Pons (tissue), 1 donor: ENCODE results near the gene NDUFV2.
"Not testable (repeated sequence)": the region's sequence is repeated elsewhere in the genome, so short reads cannot be mapped to it uniquely, and the experiment has no call there.

Source experiments
- DNase-seq: peaks from one replicate; pipeline ENCODE4 v3.0.0-alpha.2; 2016; ENCODE audit warnings: low spot score

Gene NDUFV2

DNA sequence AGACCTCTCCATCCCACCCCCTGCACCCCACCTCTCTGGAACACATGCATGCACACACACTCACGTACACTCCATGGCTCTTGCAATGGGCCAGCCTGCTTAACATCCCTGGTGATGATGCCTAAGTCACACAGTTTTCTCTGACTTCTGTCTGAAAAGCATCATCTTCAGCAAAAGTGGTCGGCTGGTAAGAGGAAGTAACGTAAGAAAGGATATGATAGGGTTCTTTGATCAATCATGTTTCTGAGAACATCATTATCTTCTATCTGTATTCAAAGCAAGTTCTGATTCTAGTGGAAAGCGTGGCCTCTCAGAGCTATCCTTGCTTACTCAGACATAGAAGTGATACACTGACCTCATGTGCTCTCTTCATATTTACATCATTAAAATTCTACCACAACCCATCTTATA lies 11.4 kb upstream of the NDUFV2 start:
- no peak for DNase-seq

DNA sequence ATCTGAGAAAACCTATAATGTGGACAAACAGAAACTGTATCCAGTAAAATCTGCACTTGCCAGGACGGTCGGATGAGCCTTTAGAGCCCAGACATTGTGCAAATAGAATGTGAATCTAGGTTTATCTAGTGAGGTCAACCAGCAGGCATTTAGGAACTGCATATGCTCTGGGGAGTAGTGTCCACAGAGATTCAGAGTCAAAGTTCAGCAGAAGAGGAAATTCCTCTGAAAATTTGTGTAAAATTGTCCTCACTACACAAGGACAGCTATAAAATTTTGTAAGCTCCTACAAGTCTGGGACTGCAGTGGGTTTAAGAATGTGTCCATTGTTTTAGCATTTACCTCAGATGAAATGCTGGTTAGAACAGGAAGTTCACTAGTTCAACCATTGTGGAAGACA lies 9.8 kb upstream of the NDUFV2 start:
- no peak for DNase-seq

DNA sequence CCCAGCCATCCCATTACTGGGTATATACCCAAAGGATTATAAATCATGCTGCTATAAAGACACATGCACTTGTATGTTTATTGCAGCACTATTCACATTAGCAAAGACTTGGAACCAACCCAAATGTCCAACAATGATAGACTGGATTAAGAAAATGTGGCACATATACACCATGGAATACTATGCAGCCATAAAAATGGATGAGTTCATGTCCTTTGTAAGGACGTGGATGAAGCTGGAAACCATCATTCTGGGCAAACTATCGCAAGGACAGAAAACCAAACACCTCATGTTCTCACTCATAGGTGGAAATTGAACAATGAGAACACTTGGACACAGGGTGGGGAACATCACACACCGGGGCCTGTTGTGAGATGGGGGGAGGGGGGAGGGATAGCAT lies 9.4 kb upstream of the NDUFV2 start:
- DNase-seq = not testable (repeated sequence)

DNA sequence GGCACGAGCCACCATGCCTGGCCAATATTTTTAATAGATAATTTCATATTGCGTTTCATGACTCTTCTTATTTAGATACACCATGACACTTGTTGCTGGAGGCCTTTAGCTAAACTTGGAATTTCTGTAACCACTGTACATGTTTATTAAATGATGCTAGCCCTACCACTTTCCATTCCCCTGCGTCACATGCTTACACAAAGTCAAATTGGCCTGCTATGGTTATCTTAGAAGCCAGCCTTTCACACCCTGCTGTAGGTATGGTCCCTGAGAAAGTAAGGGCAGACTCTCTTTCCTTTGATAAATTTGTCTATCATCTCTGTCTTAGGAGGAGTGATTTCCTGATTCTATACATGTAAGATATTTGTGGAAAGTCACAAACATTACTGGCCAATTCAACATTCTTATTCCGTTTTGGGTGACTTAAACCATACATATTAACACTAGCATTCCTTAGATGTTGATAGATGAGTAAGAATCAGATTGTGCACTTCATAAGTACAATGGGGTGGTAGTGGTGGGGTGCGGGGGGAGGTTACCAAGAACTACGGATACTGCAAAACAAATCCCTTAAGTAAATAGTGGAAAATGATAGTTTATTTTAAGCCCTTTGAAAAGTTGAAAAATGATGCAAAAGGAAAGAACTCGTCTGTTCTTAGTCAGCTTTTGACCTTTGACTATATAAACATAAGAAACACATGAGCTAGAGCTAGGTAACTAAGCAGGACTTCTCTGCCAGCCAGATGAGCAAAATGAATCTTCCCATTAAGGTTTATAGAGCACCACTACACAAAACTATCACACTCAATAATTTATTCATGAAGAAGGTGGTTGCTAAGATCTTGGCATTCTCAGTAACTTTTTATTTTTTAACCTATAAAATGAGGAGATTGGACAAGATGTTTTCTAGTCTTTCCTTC lies 7.9 kb upstream of the NDUFV2 start:
- no peak for DNase-seq

DNA sequence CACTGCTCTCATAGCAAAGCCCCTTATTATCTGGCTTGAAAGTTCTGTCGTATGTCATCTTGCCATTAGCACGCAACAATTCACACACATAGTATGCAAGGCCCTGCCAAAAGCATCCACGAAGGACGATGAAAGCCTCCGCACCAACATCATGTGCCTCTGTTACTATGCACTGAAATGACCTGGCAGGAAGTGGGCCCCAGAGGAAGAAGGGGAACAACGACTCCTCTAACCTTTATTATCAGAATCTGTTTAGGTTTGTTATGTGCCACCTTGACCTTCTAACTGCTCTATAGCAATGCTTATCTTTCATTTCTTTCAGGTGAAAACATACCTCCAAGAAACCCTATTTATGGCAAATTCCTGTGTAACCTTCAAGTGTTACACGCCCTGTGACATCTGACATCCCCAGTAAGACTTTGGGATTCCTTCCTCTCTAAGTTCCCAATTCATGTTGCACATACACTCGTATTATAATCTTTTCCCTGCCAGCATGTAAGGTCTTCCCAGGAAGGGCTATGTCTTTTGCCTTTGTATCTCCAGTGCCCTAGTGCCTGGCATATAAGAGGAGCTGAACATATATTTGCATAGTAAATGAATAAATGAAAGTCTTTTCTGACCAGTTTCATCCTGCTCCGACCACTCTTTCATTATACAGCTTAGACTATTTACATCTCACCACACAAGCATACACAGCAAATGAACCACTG lies 7.0 kb upstream of the NDUFV2 start:
- no peak for DNase-seq

DNA sequence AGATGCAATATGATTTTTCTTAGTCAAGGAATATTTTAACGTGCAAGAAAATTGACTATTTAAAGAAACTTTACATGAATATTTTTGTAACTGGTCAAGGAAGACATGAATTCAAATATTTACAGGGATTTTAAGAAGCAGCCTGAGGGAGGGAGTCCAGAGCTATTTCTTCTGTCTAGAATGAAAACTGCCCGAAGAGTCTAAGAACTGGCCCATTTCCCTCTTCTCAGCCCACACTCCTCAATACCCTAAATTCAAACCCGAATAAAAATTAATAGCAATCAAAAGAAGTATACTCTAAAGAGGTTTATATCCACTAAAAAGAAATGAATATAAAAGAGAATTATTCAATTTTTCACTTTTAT lies 6.5 kb upstream of the NDUFV2 start:
- no peak for DNase-seq

DNA sequence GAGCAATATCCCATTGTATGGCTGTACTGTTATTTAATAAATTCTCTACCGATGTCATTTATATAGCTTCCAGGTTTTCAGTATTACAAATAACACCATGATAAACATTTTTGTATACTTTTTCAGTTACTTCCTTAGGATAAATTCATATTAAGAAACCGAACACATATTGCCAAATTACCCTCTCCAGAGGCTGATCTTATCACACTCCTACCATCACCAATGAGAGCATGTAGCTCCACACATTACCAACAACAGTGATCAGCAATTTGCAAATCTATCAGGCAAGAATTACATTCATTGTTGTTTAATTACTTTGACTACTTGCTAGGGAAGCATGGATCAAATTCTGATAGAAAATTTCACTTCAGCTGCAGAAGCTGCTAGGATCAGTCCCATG lies 5.8 kb upstream of the NDUFV2 start:
- no peak for DNase-seq

DNA sequence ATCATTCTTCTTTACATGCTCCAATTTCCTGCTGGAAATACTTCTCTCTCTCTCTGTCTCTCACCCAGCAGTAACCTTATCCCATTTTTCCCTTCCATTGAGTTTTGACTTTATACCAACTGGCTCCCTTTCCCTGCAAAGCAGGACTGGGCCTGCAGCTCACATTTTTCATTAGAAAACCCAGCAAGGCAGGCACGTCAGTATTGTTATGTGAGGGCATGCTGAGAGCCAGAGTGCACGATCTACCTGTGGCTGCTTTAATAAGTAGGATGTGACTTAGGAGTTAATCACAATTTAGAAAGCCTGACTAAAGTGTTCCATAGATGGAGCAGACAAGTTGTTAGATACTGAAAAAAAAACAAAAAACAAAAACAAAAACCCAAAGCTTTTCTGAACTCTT lies 5.2 kb upstream of the NDUFV2 start:
- DNase-seq = no peak

DNA sequence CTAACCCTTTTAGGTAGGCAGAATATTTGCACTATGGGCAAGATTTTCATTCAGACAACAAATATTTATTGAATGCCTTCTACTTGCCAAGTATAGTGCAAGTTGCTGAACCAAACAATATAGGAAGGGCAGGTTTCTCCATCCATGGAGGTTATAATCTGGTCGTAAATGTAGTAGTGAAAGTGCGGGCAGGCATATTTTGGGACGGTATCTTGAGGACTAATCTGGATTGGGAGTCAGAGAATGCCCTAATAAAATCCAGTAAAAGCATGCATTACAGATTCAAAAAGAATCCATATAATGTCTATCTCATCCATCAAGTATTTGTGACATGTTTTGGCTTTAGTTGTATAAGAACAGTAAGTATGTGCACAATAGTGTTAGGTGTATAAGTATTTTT lies 1.7 kb upstream of the NDUFV2 start:
- DNase-seq = no peak

DNA sequence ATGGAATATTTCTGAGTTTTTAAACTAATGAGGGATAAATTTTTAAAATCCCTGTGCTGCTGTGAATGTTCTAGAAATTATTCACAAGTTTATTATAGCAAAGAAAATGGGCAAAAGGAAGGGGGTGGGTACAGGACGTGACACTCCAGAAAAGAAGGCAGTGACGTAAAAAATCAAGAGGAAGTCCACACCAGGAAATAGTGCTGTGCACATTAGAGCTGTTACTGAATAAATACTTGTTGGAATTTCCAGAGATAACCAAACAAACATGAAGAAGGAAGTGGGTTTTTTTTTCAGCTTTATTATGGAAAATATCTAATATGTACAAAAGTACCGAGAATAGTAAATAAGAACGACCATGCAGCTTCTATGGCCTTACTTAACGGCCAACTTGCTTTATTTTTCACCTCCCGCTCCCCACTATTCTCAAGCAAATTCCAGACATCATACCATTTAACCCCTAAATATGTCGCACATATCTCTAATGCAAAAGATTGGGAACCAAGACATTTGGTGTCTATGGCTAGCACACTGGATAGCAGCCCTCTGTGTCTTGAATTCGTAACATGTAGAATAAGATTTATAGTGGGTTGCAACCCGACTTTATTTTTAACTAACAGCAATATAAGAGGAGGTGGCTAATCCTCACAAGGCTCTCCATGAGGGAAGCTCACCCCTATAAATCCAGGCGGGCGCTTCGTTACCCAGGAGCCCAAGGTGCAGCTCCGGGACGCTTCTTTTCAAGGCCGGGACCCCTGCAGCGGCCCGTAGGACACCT lies 580 bp upstream of the NDUFV2 start:
- peak; percentile 70 for DNase-seq

DNA sequence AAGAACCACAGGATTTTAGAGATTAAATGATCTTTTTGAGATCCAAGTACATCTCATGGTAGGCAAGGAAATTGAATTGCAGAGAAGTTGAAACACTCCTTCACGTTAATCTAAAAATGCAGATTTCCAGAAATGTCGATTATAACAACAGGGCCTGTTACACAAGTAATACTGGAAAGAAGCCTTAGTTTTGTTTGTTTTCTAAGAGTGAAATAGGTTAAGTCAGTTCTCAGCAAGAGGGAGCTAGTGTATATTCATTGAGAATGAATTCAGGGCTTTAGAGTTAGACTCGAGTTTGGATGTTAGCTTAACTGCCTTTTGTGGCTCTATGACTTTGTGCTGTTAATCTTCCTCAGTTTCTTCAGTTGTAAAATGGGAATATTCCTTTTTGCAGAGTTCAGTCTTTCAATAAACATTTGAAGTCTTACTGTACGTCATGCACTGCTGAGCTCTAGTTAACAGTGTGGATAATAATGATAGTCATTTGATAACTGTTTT lies 926 bp downstream of the NDUFV2 start:
- DNase-seq = peak; percentile 80

DNA sequence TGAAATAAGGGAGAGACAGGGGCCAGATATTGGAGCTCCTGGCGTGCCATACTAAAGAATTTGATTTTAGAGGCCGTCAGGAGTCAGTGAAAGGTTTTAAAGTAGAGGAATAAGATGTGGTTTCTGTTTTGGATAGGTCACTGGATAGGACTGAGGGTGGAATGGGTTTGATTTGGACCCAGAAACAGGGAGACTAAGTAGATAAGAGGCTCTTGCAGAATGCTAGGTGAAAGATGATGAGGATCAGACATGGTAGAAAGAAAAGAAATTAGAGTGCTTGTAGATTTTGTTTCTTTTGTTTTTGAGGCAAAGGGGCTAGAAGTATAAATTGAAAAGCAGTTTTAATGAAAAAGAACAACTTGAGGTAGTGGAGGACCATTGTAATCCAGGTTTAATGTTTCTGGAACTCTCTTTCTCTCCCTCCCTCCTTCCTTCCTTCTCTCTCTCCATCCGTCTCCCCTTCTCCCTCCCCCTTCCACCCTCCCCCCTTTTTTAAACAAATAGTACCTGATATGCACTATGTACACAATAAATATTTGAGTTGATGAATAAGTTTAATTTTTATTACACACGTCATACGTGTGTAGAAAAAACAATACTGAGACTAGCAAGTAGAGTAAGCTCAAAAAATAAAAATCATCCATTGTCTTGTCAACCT lies 1.9 kb downstream of the NDUFV2 start:
- DNase-seq = no peak

DNA sequence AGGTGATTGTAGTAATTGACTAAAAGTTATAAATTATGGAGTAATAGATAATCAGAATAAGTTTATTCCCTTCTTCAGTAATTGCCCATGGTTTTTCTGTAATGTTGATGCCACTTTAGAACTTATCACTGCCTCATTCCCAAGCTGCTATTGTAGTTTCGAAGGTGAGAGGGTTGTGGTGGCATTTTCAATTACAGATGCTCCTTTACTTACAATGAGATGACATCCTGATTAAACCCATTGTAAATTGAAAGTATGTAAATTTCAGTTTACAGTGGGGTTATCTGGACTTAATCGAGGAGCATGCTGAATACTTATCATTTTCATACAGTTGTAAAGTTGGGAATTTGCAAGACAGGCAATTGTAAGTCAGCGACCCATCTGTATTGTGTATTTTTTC lies 2.9 kb downstream of the NDUFV2 start:
- no peak for DNase-seq

DNA sequence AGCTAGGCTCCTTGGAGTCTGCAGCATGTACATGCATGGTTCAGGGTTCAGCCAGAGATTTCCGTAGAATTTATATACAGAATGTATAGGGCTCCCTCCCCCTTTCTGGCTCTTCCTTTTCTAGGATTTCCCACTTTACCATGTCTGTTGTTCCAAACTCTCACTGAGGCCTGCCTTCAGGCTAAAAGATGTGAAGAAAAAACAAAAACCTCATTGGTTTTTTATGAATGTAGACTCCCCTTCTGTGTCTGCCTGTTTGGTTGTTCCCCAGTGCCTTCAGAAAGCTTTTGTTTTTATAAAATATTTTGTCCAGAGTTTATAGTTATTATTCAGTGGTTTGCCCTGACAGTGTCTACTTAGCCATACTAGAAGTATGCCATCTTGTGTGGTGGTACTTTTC lies 3.6 kb downstream of the NDUFV2 start:
- DNase-seq = no peak

DNA sequence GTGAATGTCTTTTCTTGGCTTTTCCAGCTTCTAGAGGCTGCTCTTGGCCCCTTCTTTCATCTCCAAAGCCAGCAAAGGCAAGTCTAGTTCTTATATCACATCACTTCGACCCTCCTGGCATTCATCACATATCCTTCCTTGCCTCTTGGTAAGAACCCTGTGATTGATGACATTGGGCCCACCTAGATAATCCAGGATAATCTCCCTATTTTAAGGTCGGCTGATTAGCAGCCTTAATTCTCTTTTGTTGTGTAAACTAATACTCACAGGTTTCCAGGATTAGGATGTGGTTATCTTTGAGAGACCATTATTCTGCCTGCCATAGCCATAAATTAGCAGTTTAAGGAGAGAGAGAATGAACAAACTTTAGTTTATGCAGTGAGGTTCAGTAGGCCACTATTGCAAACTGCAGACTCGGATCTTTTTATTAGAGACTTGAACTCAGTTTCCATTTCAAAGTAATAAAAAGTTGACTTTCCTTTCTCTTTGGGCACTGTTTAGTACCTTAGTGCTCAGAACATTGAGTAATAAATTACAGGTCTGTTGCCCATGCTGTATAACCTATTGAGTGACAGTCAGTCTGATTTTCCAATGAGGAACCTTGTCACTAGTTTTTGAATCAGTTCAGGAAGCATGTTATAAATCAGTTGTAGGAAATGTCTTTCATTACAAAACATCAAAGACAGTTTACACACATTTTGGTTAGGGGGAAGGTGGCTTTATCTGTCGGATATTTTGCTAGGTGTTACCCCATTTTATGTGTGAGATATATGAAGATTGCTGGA lies 4.5 kb downstream of the NDUFV2 start:
- DNase-seq = no peak

DNA sequence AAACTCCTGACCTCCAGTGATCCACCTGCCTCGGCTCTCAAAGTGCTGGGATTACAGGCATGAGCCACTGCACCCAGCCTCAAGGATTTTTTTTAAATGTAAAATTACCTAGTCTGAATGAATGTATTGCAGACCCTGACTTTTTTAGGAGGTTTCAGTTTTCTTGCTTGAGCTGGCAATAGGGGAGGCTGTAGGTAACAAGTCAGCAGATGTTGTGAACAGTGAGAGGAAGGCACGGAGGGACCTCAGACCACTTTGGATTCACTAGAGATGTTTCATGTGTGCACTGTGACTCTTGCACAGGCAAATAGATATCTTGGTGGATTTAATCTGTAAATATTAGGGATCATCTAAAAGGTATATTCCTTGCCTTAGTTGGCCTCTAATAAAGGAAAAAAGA lies 6.4 kb downstream of the NDUFV2 start:
- DNase-seq = no peak

DNA sequence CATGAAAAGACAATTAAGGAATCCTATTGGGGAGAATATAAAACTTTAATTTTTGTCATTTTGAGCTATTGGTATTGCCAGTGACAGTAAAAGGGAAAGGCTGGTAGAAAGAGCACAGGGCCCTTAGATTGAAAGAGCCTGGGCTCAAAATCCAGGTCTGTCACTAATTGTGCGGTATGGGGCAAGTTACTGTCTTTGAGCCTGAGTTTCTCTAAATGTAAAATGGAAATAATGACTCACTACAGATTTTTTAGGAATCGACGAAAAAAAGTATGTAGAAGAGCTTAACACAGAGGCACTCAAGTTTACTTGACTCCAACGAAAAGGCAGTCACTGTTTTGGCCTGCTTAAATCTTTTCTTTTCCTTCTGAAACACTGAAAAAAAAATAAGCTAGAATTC lies 7.0 kb downstream of the NDUFV2 start:
- no peak for DNase-seq

DNA sequence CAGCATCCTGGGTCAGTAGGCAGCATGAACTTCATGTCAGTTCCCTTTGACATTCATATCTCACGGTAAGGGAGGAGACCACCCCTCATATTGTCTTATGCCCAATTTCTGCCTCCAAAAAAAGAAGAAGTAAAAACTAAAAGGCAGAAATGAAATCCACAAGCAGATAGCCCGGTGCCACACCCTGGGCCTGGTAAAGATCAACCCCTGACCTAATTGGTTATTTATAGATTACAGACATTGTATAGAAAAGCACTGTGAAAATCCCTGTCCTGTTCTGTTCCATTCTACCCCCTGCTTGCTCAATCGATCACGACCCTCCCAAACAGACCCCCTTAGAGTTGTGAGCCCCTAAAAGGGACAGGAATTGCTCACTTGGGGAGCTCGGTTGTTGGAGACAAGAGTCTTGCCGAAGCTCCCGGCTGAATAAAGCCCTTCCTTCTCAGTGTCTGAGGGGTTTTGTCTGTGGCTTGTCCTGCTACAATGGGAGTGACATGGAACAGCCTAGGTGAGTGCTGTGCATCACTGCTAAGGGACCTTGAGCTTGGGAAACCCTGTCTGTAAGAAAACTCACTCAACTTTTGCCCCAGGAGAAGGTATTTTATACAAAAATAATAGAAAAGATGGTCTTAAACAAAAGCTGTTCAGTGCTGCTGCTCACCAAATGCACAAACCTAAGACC lies 11.1 kb downstream of the NDUFV2 start:
- DNase-seq = no peak

DNA sequence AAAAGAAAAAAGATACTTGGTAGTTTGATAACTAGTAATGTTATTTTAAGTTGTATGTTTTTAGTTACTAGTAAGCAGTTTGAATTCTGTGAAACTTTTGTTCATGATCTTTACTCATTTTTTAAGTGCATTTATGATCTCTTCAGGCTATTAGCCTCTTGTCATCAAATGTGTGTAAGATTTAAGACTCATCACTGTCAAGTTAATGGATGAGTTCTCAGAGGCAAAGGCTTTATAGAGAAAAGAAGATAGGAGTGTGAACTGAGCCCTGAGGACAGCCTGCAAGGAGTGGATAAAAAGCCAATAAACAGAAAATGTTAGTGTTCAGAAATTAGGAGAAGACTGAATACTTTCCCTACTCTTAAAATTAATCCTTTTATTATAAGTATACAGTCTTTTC lies 13.5 kb downstream of the NDUFV2 start:
- no peak for DNase-seq

DNA sequence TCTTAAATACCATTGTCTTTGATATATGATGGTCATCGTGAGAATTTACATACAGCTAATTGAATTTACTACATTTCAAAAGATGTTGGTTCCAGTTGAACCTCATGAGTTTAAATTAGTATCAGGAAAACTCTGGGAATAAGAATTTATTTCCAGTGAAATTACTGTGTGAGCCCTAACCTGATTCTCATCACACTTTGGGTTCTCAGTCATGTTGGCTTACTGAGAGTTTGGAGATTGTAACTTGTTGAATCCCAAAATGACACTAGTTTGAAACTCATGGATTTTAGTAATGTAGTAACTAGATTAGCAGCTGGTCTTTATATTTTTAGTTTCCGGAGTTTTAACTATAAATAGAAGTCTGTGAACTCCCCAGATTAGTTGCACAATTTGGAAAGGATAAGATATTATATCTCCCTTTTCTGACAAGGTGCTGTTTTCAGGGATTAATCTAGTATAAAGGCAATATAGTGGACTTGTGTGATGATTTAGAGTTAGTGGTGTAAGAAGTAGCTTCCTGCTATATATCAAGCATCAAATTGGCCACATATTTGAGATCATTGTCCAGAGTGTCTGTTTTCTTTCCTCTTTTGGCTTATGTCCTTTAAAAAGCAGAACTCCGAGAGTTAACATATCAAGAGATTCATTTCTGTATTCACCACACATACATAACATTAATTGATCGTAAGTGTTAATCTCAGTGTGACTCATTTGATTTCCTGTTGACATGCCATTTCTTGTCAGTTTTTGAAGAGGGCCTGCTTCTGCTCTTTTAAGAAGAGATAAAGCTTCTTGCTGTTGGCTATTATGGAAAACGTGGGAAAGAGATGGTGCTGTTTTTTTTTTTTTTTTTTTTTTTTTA lies 15.7 kb downstream of the NDUFV2 start:
- no peak for DNase-seq
